Measurements from ENCODE around the gene LINC00305.

- TF ChIP-seq CTCF (IDR thresholded peaks at IDR 0.05; ENCODE audit: low read depth, low read length) (no peak), EZH2phosphoT487 (IDR thresholded peaks at IDR 0.05; ENCODE audit: low read depth) (no peak)
Observed at GRCh38 chr18:64091526-64091925, 57.4 kb downstream of the LINC00305 start.
